Measurements from ENCODE around the gene TMEM255B.

The TMEM255B gene

DNA sequence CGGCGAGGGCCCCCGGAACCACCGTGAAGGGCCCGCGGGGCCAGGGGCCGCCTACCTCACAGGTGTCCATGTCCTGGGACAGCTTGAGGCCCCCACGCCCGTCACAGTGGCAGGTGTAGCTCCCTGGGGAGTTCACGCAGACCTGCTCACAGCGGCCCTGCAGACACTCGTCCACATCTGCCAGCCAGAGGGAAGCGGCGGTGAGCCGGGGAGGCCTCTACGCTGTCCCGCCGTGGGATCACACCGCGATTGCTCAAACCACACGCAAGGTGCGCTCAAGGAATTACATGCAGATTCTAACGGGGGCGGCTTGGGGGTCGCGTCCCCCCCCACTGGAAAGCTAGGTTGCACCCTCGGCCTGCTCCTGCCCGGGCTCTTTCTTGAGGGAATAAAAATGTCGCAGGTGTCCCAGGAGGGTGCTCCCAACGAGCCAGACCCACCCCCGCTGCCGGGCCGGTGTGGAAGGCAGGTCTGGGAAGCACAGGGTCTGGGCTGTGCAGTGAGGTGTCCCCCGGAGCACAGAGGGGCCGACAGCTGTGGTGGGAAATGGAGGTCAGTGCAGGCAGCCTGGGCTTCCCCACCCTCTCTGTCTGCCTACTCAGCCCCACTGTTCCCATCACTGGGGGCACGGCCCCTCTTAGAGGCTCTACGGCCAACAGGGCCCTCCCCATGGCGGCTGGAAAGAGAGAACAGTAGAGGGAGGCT lies 75.6 kb downstream of the TMEM255B start:
- DNase-seq (ENCODE audit: low spot score) = no peak

DNA sequence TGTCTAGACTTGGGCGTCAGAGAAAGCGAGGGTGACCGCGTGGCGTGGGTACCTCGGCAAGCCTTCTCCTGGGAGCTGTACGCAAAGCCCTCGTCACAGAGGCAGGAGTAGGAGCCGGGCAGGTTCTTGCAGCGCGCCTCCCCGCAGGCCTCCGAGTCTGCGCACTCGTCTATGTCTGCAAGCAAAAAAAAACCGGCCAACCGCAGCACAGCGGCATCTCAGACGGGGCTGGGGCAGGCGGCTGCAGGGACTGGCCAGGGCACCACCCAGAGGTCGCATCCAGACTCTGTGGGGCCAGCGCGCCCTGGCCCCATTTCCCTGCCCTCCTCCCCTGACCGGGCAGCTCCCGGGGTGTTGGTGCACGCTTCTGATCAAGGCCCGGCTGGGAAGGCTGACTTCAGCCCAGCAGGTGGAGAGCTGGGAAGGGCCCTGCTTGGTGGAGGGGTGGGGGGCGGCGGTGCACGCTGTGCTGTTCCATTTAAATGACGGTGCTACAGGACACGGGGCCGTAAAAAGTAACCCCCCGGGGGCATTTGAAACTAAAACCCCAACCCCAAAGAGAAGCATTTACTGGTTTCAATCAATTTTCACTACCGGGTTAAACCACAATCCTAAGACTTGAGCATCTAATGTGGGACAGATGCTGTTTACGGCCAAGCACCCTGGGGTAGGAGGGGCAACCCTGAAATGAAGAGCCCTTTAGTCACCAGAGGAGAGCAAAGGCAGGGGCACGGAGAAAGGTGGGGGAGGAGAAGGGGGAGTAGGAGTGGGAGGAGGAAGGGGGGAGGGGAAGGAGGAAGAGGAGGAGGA lies 76.6 kb downstream of the TMEM255B start:
- DNase-seq (ENCODE audit: low spot score) = no peak

DNA sequence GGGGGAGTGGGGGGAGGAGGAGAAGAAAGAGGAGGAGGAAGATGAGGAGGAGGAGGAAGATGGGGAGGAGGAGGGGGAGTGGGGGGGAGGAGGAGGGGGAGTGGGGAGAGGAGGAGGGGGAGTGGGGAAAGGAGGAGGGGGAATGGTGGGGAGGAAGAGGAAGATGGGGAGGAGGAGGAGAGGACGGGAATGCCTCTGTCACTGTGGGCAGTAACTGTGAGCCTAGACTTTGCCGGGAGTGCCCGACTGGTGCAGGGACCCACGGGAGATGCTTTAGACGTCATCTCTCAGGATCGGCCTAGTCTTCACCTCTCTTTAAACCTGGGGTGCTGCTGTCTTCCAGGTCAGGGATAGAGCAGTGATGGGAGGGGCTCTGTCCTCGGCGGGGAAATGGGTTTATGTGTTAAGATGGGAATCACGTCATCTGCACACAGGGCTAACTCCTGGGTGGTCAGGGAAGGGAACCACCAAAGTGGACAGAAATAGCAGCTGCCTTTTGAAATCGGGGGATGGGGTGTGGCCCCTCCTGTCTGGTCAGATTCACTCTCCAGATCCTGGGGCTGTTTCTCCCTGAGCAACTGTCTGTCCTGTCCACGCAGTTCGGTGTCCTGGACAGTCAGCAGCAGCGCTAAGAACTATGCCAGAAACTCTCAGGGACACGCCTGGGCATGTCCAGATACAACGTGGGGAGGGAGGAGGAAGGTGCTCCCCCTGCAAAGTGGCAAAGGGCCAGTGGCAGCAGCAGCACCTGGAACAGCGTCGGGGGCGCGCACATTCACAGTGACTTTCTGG lies 77.9 kb downstream of the TMEM255B start:
- DNase-seq (ENCODE audit: low spot score) = no peak

DNA sequence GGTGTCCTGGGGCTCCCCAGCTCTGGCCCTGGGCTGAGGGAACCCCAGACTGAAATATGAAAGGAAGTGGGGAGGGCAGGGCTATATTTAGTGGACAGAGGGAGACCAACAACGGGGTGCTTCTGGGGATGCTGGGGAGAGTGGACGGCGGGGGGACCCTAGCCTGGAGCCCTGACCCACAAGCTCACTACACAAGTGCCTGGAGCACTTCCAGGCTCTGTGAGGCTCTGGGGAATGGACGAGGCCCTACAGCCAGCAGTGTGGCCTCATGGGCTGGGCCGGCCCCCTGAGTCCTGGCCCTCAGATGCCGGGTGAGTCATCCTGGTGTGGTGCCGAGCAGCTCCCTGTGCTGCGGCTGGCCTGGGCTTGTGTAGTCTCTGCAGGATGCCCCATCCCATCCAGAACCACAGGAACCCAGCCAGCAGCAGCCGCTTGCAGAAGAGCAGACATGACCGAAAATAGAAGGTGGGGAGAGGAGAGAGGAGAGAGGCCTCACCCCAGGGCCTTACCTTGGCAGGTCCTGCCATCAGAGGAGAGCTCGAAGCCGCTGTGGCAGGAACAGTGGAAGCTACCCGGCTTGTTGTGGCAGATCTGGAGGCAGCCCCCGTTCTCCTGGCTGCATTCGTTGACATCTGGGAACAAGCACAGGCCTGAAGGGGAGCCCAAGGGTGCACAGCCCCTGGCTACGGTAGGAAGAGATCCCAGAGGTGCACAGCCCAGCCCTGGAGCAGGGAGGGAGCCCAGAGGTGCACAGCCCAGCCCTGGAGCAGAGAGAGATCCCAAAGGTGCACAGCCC lies 78.7 kb downstream of the TMEM255B start:
- peak; percentile 62 for DNase-seq (ENCODE audit: low spot score)

DNA sequence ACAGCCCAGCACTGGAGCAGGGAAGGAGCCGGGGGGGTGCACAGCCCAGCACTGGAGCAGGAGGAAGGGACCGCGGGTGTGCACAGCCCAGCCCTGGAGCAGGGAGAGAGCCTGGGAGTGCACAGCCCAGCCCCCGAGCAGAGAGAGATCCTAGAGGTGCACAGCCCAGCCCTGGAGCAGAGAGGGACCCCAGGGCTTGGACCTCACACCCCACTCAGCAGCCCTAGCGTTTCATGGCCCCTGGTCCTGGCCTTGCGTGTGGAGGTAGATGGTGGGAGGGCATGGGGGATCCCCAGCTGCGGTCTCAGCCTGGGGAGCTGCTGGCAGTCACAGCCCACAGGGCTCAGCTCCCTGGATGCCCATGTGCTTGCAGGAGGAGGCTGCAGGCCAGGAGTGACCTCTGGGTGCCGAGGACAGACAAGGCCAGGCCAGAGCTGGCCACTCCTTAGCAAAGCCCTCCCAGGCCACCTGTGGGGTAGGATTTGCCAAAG lies 79.7 kb downstream of the TMEM255B start:
- DNase-seq (ENCODE audit: low spot score) = no peak

DNA sequence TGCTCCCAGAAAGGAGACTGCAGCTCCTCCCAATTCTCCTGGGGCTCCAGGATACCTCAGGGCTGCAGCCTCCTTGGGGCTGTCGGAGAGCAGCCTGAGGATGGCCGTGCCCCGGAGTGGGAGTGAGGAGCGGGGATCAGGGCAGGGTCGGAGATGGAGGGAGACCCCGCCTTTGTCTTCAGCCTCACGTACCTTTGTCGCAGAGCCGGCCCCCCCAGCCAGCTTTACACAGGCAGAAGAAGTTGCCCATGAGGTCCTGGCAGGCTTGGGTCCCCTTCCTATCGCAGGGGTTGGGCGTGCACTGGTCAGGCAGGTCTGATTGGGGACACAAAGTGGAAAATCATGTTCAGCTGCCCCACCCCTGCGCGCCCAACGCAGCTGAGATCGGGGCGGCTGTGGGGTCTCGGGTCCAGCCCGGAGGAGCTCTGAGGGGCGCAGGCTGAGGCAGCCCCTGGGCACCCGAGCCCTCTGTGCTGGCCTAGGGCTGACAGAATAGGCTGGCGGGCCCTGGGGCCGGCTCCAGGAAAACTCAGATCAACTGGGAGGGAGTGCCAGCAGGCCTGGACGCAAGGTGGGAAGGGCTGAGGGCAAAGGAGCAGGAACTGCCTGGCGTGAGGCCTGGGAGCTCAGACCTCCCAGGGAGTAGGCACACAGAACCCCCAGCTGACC lies 80.6 kb downstream of the TMEM255B start:
- no peak for DNase-seq (ENCODE audit: low spot score)

DNA sequence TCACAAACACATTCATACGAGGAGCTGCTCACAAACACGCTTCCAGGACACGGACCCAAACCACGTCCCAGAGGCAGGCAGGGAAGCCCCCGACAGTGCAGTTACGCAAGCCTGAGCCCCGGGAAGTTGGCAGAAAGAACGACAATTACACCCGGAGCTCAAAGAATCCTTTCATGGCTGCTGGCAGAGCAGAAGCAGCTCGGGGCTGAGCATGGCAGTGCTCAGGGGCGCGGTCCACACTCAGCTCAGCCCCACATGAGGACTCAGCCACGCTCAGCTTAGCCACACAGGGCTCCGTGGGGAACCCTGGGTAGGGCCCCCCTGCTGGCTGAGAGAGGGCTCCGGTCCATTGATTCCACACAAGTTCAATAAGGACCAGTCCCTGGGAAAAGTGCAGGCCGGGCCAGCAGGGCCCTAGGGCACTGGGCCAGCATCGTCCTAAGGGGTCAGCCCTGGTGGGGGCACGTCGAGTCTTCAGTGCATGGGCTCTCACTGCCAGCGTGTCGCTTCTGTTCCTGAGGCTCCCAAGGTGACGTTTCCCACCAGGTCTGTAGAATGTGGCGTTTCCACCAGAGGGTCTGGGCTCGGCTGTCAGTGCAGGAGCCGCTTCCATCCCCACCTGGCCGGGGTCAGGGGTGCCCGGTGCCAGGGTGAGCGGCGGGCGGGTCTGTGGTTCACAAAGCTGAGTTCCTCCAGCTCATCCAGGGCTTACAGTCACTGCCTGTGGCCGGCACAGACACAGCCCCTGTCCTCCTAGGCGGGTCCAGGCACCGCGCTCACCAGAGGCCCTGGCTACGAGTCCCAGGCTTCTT lies 81.7 kb downstream of the TMEM255B start:
- DNase-seq (ENCODE audit: low spot score) = no peak

DNA sequence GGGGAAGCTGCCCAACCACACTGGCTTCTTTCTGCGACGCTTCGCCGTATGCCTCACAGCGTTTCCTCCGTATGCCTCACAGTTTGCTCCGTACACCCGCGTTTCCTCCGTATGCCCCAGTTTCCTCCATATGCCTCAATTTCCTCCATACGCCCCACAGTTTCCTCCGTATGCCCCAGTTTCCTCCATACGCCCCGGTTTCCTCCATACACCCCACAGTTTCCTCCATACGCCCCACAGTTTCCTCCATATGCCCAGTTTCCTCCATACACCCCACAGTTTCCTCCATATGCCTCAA lies 82.3 kb downstream of the TMEM255B start:
- no peak for DNase-seq (ENCODE audit: low spot score)

DNA sequence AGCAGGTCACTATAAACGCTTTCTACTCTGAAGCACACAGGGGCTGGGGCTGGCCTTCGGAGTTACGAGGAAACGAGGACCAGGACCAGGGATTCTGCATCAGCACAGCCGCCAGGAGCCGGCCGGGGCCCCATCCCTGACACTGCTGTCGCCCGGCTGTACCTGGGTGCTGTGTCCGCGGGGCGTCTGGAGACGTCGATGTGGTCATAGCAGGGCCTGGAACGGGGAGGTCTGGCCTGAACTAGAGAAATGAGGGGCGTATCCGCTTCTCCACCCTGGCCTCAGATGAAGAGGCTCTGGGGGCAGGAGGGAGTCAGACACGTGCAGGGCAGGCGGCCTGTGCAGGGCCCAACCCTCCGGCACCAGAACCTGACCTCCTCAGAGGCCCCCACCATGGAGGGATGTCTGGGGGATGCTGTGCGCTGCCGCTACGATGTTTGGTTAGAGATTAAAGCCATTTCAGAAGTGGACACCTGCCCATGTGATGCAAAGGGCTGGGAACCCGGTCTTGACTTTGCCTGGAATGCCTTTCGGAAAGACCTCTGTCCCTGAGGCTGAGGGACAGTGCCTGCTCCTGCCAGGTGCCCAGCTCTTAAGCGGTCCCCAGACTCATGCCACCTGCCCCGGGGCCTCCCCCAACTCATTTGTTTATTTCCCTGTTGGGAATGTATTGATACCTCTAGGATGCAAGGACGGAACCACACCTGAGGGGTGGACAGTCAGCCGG lies 83.5 kb downstream of the TMEM255B start:
- DNase-seq (ENCODE audit: low spot score) = no peak

DNA sequence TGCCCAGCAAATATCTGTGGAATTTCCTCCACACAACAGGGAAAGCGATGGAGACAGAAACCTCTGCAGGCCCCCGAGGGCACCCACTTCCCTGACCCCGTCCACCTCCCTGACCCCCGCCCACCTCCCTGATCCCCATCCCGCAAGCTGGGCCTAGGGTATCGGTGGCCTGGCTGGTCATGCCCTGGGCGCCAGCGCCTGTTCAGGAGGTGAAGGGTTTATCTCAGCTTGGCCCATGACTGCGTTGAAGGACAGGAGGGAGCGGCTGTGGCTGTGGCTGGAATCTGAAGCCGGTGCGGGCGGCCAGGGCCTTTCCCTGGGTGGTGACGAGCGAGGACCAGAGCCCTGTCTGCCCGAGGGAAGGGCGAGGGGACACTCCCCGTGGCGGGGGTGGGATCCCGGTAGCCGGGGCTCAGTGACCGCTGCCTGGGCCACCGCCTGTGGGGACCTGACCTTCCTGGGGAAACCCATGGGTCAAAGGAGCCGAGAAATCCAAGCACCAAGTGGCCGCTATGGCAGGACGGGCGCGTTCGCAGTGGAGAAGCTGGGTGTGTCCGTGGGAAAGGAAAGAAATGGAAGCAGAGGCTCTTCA lies 84.1 kb downstream of the TMEM255B start:
- DNase-seq (ENCODE audit: low spot score) = no peak

DNA sequence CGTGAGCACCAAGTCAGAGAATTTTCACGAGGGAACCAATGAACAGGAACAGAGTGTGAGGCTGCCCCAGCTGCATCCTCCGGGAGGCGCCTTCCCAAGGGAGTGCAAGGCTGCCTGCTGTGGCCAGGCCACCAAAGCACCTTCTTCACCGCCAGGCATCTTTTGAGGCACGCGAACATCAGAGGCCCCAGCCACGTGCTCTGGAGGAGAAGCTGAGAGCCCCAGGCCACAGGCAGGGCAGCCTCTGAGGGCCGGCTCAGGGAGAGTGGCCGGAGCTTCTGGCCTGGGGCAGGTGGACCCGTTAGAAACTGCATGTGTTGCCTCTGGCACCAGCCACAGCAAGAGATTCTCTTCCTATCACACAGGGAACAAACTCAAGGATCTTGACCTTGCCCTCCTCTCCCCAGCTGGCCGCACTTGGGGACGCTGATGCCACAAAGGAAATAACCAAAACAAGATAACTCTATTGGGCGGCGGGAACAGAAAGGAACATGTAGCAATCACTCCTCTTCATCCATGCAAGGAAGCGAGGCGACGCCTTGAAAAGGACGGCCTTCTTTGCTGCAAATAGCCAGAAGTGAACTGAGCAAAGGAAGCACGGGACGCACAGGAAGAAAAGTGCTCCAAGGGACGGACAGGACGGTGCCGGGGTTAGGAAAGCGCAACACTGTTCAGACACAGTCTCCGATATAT lies 85.0 kb downstream of the TMEM255B start:
- no peak for DNase-seq (ENCODE audit: low spot score)

DNA sequence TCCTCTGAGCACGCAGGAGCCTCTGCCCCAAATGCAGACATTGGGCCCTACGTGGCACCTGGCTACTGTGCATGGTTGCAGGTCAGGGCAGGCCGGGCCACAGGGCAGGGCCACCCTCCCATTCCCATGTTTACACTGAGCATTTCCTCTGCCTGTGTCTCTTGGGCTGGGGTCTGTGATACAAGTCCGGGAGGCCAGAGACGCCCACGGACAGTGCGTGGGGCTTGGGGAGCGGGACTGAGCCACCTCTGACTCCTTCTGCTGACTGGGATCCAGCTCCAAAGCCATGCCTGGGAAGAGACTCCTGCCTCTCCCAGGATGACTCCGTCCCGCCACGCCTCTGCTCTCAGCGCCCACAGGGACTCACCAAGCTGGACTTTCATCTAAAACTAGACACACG lies 86.0 kb downstream of the TMEM255B start:
- no peak for DNase-seq (ENCODE audit: low spot score)

DNA sequence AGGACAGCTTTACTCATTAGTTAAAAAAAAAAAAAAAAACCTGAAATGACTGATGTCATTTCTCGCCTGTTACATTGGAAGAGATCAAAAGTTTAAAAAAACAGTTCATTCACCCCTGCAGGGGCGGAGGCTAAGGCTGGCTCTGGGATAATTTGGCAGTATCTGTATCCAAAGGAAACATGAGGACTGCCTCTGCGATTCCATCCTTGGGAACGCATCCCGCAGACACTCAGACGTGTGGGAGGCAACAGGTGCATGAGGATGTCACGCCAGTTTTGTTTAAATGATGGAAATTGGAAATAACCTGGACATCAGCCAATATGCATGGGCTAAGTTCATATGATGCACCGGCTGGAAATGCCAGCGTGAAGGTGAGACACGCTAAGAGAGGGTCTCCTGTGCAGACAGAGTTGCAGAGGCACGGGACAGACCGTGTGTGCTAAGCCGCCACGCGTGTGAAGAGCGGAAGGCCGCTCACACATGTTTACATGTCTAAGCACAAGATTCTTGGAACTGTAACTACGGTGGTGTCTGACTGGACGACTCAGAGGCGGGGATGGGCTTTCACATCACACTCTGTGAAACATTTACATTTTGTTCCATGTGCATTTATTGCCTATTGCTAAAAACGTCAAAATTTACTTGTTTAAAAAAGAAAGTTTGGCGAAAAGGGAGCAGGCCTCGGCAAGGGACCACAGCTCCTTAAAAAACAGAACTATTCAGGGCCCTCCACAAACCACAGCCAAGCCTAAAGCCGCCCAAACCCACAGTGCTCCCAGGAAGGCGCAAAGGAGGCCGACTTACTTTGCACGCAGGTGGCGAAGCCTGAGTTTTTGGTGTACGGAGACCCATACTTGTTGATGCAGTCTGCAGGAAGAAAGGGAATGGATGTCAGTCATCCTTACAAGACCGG lies 87.0 kb downstream of the TMEM255B start:
- no peak for DNase-seq (ENCODE audit: low spot score)

DNA sequence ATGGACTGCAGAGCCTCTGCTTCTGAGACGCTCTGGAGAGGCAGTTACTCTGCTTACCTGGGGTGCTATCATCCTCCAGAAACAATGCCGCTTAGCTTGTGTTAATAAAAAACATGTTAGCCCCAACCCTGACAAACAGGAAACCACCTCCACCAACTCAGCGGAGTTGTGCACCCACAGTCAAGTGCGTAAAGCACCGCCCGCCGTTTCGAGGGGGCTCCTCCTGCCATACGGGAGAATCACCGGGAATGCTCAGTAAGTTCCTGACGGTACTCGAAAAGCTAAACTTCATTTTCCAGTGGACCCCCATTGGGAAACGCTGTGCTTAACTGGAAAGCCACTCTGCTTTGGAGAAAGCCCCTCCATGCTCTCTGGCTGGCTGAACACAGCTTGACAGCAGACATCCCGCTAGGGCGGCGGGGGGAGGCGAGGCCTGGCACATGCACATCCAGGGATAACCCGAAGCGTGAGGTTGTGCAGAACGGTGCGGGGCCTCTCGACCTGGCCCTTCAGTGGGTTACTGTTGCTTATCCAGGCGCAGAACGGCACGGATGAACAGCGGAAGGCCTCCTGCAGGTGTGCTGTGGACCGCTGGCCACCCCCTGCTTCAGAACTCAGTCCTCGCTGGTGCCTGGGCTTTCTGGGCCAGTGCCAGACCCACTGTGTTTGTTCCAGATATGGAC lies 87.8 kb downstream of the TMEM255B start:
- DNase-seq (ENCODE audit: low spot score) = no peak

DNA sequence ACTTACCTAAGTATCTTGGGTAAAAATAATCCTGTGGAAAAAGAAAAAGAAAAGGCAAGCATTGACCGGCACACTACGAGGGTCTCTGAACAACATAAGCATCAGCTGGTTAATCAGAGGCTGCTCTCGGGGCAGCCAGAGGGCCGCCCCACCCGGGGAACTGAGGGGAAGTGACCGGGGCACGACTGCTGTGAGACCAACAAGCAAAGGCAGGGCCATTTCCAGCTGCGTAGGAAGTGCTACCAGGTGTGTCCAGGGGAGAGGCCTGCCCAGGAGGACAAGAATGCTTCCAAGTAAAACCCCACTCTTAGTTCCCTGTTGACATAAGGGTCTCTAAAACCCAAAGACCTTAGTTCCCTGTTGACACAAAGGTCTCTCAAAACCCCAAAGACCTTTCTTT lies 89.0 kb downstream of the TMEM255B start:
- DNase-seq (ENCODE audit: low spot score) = no peak

DNA sequence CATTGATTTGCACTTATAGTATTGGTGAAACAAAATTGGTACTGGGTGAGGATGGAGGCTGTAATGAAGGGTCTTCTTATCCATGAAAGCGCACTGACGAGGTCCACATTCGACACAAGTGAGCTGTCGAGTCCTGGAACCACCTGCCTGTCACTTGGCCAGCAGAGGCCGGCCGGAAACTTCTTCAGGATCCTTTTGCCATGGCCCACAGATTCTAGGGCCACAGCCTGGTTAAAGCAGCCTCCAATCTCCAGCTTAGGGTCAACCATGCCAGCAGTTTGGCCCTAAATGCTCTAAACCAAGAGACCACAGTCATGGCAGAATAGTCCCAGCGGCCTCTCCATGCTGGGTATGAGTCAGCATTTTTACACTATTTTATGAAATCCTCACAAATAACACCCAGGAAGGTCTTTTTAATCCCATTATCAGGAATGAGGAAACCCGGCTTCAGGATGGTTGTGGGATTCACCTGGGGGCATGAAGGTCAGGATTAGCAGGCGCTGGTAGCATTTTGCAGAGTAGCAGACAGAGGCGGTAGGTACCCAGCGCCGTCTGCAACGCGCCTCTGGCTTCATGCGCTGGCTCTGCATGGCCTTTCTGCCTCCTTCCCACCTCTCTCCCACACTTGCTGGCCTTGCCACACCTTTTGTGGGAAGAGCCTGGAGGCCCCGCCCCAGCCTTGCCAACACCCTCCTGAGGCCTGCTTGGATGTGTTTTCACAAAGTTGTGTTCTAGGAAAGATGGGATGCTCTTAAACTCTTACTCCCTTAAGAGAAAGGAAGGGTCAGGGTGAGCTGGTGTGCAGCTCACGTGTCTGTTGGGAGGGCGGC lies 89.6 kb downstream of the TMEM255B start:
- no peak for DNase-seq (ENCODE audit: low spot score)

All from COLO829 (cell line).